Measurements from ENCODE around the gene FBLN5. TPM values are rescaled to one million over a fixed set of nuclear protein-coding genes. Genes with fewer than 3 reads are reported as not detected.

The FBLN5 gene
- total and polyA plus RNA-seq, 9 donors, result 39.2 to 353 (median 137) TPM

GRCh38 chr14:91837076-91837475, 110.4 kb downstream of the FBLN5 start:
- TF ChIP-seq EP300 (IDR thresholded peaks at IDR 0.05), result no peak
- TF ChIP-seq POLR2A (IDR thresholded peaks at IDR 0.05), result no peak
- TF ChIP-seq CTCF (IDR thresholded peaks at IDR 0.05), result no peak
- H3K27me3 ChIP-seq, result no peaks in the 10 kb centered on the region
- intact Hi-C loops (cut with DNase I), result no loop called here
- H3K4me1 ChIP-seq (ENCODE audit: insufficient read depth), result peaks cover 2% of the 10 kb centered on the region
- 8 to 42% (median 21%) methylated on average over 12 of the region's 12 CpGs for WGBS, 3 donors
- H3K36me3 ChIP-seq, result no peaks in the 10 kb centered on the region
- no peaks in the 10 kb centered on the region for H3K9me3 ChIP-seq
- H3K4me3 ChIP-seq, result peak overlapping the region; percentile 70
- DNase-seq, result no peak
- no peak overlapping the region for H3K27ac ChIP-seq

GRCh38 chr14:91835920-91836843, 111.3 kb downstream of the FBLN5 start:
- DNase-seq, result peak; percentile 47 to 85 (median 68)
- Histone ChIP-seq H3K4me1 (ENCODE audit: insufficient read depth) (peaks cover 2% of the 10 kb centered on the region), H3K27ac (peak overlapping the region in 1 of 2 donors; percentile 80), H3K4me3 (peak overlapping the region; percentile 70), H3K27me3 (no peaks in the 10 kb centered on the region), H3K36me3 (no peaks in the 10 kb centered on the region), H3K9me3 (no peaks in the 10 kb centered on the region)
- TF ChIP-seq POLR2A (IDR thresholded peaks at IDR 0.05) (no peak), EP300 (IDR thresholded peaks at IDR 0.05) (no peak), CTCF (IDR thresholded peaks at IDR 0.05) (no peak)
- intact Hi-C loops (cut with DNase I), result no loop called here
- WGBS, 3 donors, result 0 to 2% (median 2%) methylated on average over 77 to 84 of the region's 84 CpGs

GRCh38 chr14:91835197-91835919, 112.1 kb downstream of the FBLN5 start:
- Histone ChIP-seq H3K4me1 (ENCODE audit: insufficient read depth) (peaks cover 2% of the 10 kb centered on the region), H3K36me3 (no peaks in the 10 kb centered on the region), H3K4me3 (peak overlapping the region; percentile 70), H3K9me3 (no peaks in the 10 kb centered on the region), H3K27ac (peak overlapping the region in 1 of 2 donors; percentile 80), H3K27me3 (no peaks in the 10 kb centered on the region)
- intact Hi-C loops (cut with DNase I), result no loop called here
- WGBS, 3 donors, result 9 to 19% (median 13%) methylated on average over 19 of the region's 19 CpGs
- no peak for TF ChIP-seq EP300 (IDR thresholded peaks at IDR 0.05)
- no peak for DNase-seq

- Histone ChIP-seq H3K4me1 (ENCODE audit: insufficient read depth) (peaks cover 2% of the 10 kb centered on the region), H3K27ac (no peak overlapping the region), H3K4me3 (peak overlapping the region; percentile 8), H3K36me3 (no peaks in the 10 kb centered on the region), H3K9me3 (no peaks in the 10 kb centered on the region), H3K27me3 (no peaks in the 10 kb centered on the region)
- TF ChIP-seq CTCF (IDR thresholded peaks at IDR 0.05), result no peak
- no peak for TF ChIP-seq EP300 (IDR thresholded peaks at IDR 0.05)
- TF ChIP-seq POLR2A (IDR thresholded peaks at IDR 0.05), result no peak
- intact Hi-C loops (cut with DNase I), result no loop called here
- DNase-seq, result no peak
- 83 to 87% (median 83%) methylated on average over 2 of the region's 2 CpGs for WGBS, 3 donors
Observed at GRCh38 chr14:91834571-91834970, 112.9 kb downstream of the FBLN5 start.
